CD4-positive, alpha-beta T cell (primary cell): ENCODE results near the gene ATP11A. TPM values are rescaled to one million over a fixed set of nuclear protein-coding genes. Genes with fewer than 3 reads are reported as not detected.

ENCODE experiments used
- ATAC-seq: fragments of 200-7000 bp; cut with Tn5 transposase; one replicate; pipeline ENCODE4 v1.10.0; 2022; ENCODE audit warnings: mild to moderate bottlenecking; ENCODE audit not compliant: poor library complexity
- CTCF ChIA-PET: fragments of 350-600 bp; sonication (Branson Sonifier 250); formaldehyde crosslinking; loops from one replicate; lab custom pipeline; 2021; ENCODE audit warnings: antibody characterized with exemption, inconsistent platforms; lab: Charles Lee
- POLR2A ChIA-PET: fragments of 350-600 bp; sonication (Branson Sonifier 250); formaldehyde crosslinking; loops from one replicate; lab custom pipeline; 2021; ENCODE audit warnings: antibody characterized with exemption, inconsistent platforms; lab: Charles Lee
- DNase-seq, 14 experiments: peaks; one replicate each; pipeline ENCODE4 v3.0.0-alpha.2; 2013 to 2020; ENCODE audit warnings: mixed read lengths in 2 of 14
- H3K27ac ChIP-seq, 2 donors: one replicate each; pipeline versions ENCODE4 v1.5.1 to v1.7.0; 2013; ENCODE audit warnings: low read length in 2 of 2, low read depth in 1 of 2, mild to moderate bottlenecking in 1 of 2
- H3K27me3 ChIP-seq, 2 experiments: 1 replicate in 1 of 2; 2 replicates in 1 of 2; pipeline versions ENCODE4 v1.6.1 to v1.7.0; 2013; ENCODE audit warnings: low read length in 2 of 2, control low read depth in 1 of 2, mild to moderate bottlenecking in 1 of 2, moderate library complexity in 1 of 2; ENCODE audit not compliant: insufficient read depth in 2 of 2, control insufficient read depth in 1 of 2
- H3K36me3 ChIP-seq: one replicate; pipeline ENCODE4 v1.6.1; 2013; ENCODE audit warnings: low read length, control low read depth; ENCODE audit not compliant: insufficient read depth
- H3K4me1 ChIP-seq: one replicate; pipeline ENCODE4 v1.6.1; 2013; ENCODE audit warnings: low read length, control low read depth; ENCODE audit not compliant: insufficient read depth
- H3K4me3 ChIP-seq: one replicate; pipeline ENCODE4 v1.5.1; 2013; ENCODE audit warnings: mild to moderate bottlenecking, low read length, moderate library complexity
- H3K9me3 ChIP-seq, 2 experiments: 1 replicate in 1 of 2; 2 replicates in 1 of 2; pipeline versions ENCODE4 v1.6.1 to v1.7.0; 2013; ENCODE audit warnings: low read length in 2 of 2, mild to moderate bottlenecking in 2 of 2, control low read depth in 1 of 2, moderate library complexity in 1 of 2; ENCODE audit not compliant: control insufficient read depth in 1 of 2, insufficient read depth in 1 of 2
- H3K27ac Mint-ChIP-seq: one replicate; pipeline ENCODE4 v1.8.0; 2020; ENCODE audit warnings: mixed read lengths
- H3K27me3 Mint-ChIP-seq: one replicate; pipeline ENCODE4 v1.8.0; 2021; ENCODE audit warnings: mixed read lengths
- H3K36me3 Mint-ChIP-seq: one replicate; pipeline ENCODE4 v1.8.0; 2021; ENCODE audit warnings: low read depth, mixed read lengths
- H3K4me1 Mint-ChIP-seq: one replicate; pipeline ENCODE4 v1.8.0; 2021; ENCODE audit warnings: low read depth, mixed read lengths
- H3K4me3 Mint-ChIP-seq: one replicate; pipeline ENCODE4 v1.8.0; 2020; ENCODE audit warnings: mild to moderate bottlenecking, mixed read lengths
- H3K9me3 Mint-ChIP-seq: one replicate; pipeline ENCODE4 v1.8.0; 2020; ENCODE audit warnings: mixed read lengths
- intact Hi-C, 2 experiments: fragments of 100-400 bp; cut with DNase I in 1 of 2; cut with micrococcal nuclease in 1 of 2; formaldehyde crosslinking; loops; one replicate each; pipeline versions ENCODE4 v1.15.1 to v1.9.0; 2023 to 2025; cut with DNase I, micrococcal nuclease
- total RNA-seq, 174 experiments: library from RNA in 2 of 174; stranded (reverse) in 2 of 174; gene quantifications; one replicate each; pipeline ENCODE4 v1.2.3 and lab custom pipeline; 2021 to 2026
- TF ChIP-seq, protein P1 (sequence below): fragments of 200-600 bp; IDR thresholded peaks from one replicate; pipeline ENCODE4 v1.8.0; 2022; ENCODE audit warnings: antibody characterized with exemption, mild to moderate bottlenecking

ATP11A gene
- total RNA-seq, 2 experiments from 2014 or later = 56.7 to 66.8 TPM

DNA sequence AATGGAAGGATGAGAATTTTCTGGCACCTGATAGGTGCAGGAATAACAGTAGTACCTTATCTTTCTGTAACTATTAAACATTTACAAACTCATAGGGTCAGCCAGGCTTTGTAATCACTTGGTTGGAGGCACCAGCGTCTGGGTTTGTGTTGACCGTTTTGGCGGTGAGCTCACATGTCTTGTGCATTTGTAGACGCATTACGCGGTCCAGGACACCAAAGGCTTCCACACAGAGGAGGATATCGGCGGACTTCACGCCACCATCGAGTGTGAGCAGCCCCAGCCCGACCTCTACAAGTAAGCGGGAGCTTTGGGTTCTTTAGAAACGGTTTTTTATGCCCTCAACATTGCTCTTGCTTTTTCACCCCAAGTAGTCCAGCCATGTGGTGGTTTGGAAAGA lies 129.3 kb downstream of the ATP11A start:
- no peak overlapping the region for H3K27ac ChIP-seq
- H3K4me1 ChIP-seq = no peaks in the 10 kb centered on the region
- DNase-seq (no peak), ATAC-seq (no peak)
- ChIA-PET POLR2A (interaction anchor here (0.5 kb wide), 1 partner anchor 8 kb away, joined by 3 read pairs; no protein-coding TSS in a partner anchor), CTCF (no interaction called here)
- peaks cover 82% of the 10 kb centered on the region for H3K36me3 ChIP-seq
- H3K27me3 ChIP-seq = no peaks in the 10 kb centered on the region
- H3K27me3 Mint-ChIP-seq = no peaks in the 10 kb centered on the region
- TF ChIP-seq, protein P1, sequence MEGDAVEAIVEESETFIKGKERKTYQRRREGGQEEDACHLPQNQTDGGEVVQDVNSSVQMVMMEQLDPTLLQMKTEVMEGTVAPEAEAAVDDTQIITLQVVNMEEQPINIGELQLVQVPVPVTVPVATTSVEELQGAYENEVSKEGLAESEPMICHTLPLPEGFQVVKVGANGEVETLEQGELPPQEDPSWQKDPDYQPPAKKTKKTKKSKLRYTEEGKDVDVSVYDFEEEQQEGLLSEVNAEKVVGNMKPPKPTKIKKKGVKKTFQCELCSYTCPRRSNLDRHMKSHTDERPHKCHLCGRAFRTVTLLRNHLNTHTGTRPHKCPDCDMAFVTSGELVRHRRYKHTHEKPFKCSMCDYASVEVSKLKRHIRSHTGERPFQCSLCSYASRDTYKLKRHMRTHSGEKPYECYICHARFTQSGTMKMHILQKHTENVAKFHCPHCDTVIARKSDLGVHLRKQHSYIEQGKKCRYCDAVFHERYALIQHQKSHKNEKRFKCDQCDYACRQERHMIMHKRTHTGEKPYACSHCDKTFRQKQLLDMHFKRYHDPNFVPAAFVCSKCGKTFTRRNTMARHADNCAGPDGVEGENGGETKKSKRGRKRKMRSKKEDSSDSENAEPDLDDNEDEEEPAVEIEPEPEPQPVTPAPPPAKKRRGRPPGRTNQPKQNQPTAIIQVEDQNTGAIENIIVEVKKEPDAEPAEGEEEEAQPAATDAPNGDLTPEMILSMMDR = no peak
- H3K9me3 Mint-ChIP-seq = no peaks in the 10 kb centered on the region
- H3K36me3 Mint-ChIP-seq = peaks cover 88% of the 10 kb centered on the region
- no peak overlapping the region for H3K27ac Mint-ChIP-seq
- intact Hi-C loops = loop anchor here in 1 of 2 experiments (10.0 kb wide), 1 partner anchor 174 kb away; no protein-coding TSS in a partner anchor
- H3K4me1 Mint-ChIP-seq = no peaks in the 10 kb centered on the region
- H3K4me3 Mint-ChIP-seq = no peak overlapping the region
- no peak overlapping the region for H3K4me3 ChIP-seq
- peaks cover 0 to 11% of the 10 kb centered on the region in 2 experiments for H3K9me3 ChIP-seq

DNA sequence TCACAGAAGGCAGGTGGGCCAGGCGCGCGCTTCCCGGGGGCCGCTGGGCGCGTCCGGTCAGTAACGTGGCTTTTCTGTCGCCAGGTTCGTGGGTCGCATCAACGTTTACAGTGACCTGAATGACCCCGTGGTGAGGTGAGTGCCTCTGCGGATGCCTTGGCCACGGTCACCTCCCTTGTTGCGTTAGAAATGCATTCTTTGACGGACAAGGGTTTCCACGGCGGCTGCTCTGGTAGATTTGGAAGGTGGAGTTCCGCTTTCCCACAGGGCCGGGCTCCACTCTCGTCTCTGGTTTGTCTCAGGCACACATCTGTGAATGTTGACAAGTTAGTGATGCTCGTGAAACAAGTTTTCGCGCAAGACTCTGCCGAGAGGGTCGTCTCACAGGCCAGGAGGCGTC lies 130.0 kb downstream of the ATP11A start:
- H3K27ac ChIP-seq = no peak overlapping the region
- no peak overlapping the region for H3K27ac Mint-ChIP-seq
- H3K27me3 Mint-ChIP-seq = no peaks in the 10 kb centered on the region
- POLR2A ChIA-PET = no interaction called here
- no peaks in the 10 kb centered on the region for H3K4me1 ChIP-seq
- H3K27me3 ChIP-seq = no peaks in the 10 kb centered on the region
- no peaks in the 10 kb centered on the region for H3K4me1 Mint-ChIP-seq
- no peak overlapping the region for H3K4me3 Mint-ChIP-seq
- no peak overlapping the region for H3K4me3 ChIP-seq
- no peak for DNase-seq
- intact Hi-C loops = loop anchor here in 1 of 2 experiments (10.0 kb wide), 1 partner anchor 175 kb away; no protein-coding TSS in a partner anchor
- H3K9me3 ChIP-seq = peaks cover 0 to 11% of the 10 kb centered on the region in 2 experiments
- H3K9me3 Mint-ChIP-seq = no peaks in the 10 kb centered on the region
- peaks cover 89% of the 10 kb centered on the region for H3K36me3 ChIP-seq
- H3K36me3 Mint-ChIP-seq = peaks cover 88% of the 10 kb centered on the region
- no peak for ATAC-seq
- TF ChIP-seq, protein P1 = no peak
- CTCF ChIA-PET = no interaction called here

DNA sequence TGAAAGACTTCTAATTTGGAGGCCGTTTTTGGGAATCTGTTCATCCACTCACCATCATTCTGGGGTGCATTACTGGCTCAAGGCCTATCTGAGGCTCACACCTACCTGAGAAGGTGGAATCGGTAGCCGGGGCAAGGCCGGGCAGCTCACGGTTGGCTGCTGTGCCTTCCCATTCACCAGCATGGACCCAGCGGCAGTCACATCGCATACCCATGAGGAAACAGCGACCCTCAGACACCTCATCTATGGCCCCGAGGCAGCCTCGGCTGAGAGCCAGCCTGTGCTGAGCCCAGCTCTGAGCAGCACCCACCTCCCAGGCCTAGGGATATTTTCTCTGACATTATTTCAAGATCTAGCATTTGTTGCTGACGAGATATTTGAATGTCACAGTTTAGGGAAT lies 130.5 kb downstream of the ATP11A start:
- ATAC-seq = no peak
- POLR2A ChIA-PET = no interaction called here
- Mint-ChIP-seq H3K27ac (no peak overlapping the region), H3K27me3 (no peaks in the 10 kb centered on the region), H3K36me3 (peaks cover 88% of the 10 kb centered on the region), H3K4me1 (no peaks in the 10 kb centered on the region), H3K4me3 (no peak overlapping the region), H3K9me3 (no peaks in the 10 kb centered on the region)
- Histone ChIP-seq H3K27me3 (no peaks in the 10 kb centered on the region), H3K4me1 (no peaks in the 10 kb centered on the region), H3K36me3 (peaks cover 89% of the 10 kb centered on the region), H3K4me3 (no peak overlapping the region), H3K9me3 (peaks cover 0 to 11% of the 10 kb centered on the region in 2 experiments), H3K27ac (no peak overlapping the region)
- CTCF ChIA-PET = no interaction called here
- no peak for DNase-seq
- TF ChIP-seq, protein P1 = no peak
- intact Hi-C loops = no loop called here
